SU-DHL-6 (cell line): ENCODE results near the gene SLC10A1.

ENCODE experiments used
- H2AFZ ChIP-seq: fragments of 200-600 bp; sonication (generic); 2 replicates; pipeline ENCODE4 v1.6.1; 2014; ENCODE audit warnings: low read depth, mild to moderate bottlenecking, moderate library complexity, mixed read lengths, antibody characterized with exemption, low read length; ENCODE audit not compliant: severe bottlenecking
- H3F3A ChIP-seq: fragments of 200-600 bp; shearing (Covaris generic); 2 replicates; pipeline ENCODE4 v1.6.0; 2016; ENCODE audit warnings: antibody characterized with exemption, mild to moderate bottlenecking; ENCODE audit not compliant: insufficient read depth
- H3K27ac ChIP-seq: fragments of 200-600 bp; sonication (generic); 2 replicates; pipeline ENCODE4 v1.5.1; 2016; ENCODE audit warnings: low read depth, mild to moderate bottlenecking, low read length, moderate library complexity, mixed read lengths
- H3K27me3 ChIP-seq: fragments of 200-600 bp; sonication (generic), shearing (Covaris generic); 2 replicates; pipeline ENCODE4 v1.6.0; 2014; ENCODE audit warnings: mild to moderate bottlenecking, low read length
- H3K36me3 ChIP-seq: fragments of 200-600 bp; sonication (generic); 2 replicates; pipeline ENCODE4 v1.6.1; 2014; ENCODE audit warnings: mild to moderate bottlenecking, low read length, mixed read lengths
- H3K4me2 ChIP-seq: fragments of 300-600, 200-600 bp; shearing (Covaris generic), sonication (generic); 2 replicates; pipeline ENCODE4 v1.6.0; 2014; ENCODE audit warnings: low read length, low read depth, mild to moderate bottlenecking; ENCODE audit not compliant: poor library complexity, severe bottlenecking
- H3K4me3 ChIP-seq: fragments of 200-600 bp; sonication (generic); 2 replicates; pipeline ENCODE4 v1.5.1; 2014; ENCODE audit warnings: antibody characterized with exemption, low read length, mild to moderate bottlenecking, mixed read lengths; ENCODE audit not compliant: insufficient read depth, poor library complexity, severe bottlenecking
- H3K79me2 ChIP-seq: fragments of 200-600 bp; sonication (generic); 2 replicates; pipeline ENCODE4 v1.6.1; 2014; ENCODE audit warnings: mild to moderate bottlenecking, low read length, moderate library complexity; ENCODE audit not compliant: insufficient read depth
- H3K9ac ChIP-seq: fragments of 200-600 bp; sonication (generic); 2 replicates; pipeline ENCODE4 v1.7.0; 2014; ENCODE audit warnings: mild to moderate bottlenecking, low read length
- H3K9me2 ChIP-seq: fragments of 200-600 bp; sonication (generic); replicated peaks from 2 replicates; pipeline ENCODE4 v1.6.1; 2014; ENCODE audit warnings: low read length; ENCODE audit not compliant: insufficient read depth
- H3K9me3 ChIP-seq: fragments of 200-600 bp; sonication (generic); 2 replicates; pipeline ENCODE4 v1.6.1; 2014; ENCODE audit warnings: low read length, mixed read lengths; ENCODE audit not compliant: insufficient read depth
- H4K20me1 ChIP-seq: fragments of 200-600 bp; sonication (generic); 2 replicates; pipeline ENCODE4 v1.6.1; 2014; ENCODE audit warnings: low read depth, mild to moderate bottlenecking, antibody characterized with exemption, low read length, moderate library complexity, mixed read lengths
- CTCF ChIP-seq: fragments of 200-600 bp; sonication (generic); IDR thresholded peaks from one replicate; pipeline ENCODE4 v1.5.1; 2017; ENCODE audit warnings: antibody characterized with exemption, mild to moderate bottlenecking, low read length, moderate library complexity; ENCODE audit not compliant: insufficient read depth, poor library complexity, severe bottlenecking
- EZH2phosphoT487 ChIP-seq: fragments of 200-600 bp; sonication (generic), shearing (Covaris generic); conservative IDR thresholded peaks from 2 replicates; pipeline ENCODE4 v1.6.1; 2018; ENCODE audit warnings: mild to moderate bottlenecking, antibody characterized with exemption, low read length, moderate library complexity, mixed read lengths

Gene SLC10A1

GRCh38 chr14:69770559-69770958 is 26.5 kb downstream of the SLC10A1 start:
- Histone ChIP-seq H3K9me2 (no peaks in the 10 kb centered on the region), H3K4me2 (no peak overlapping the region), H3K36me3 (peaks cover 67% of the 10 kb centered on the region), H3K27me3 (no peaks in the 10 kb centered on the region), H3K4me3 (no peak overlapping the region), H3K9me3 (no peaks in the 10 kb centered on the region), H4K20me1 (peaks cover 25% of the 10 kb centered on the region), H3K79me2 (peaks cover 42% of the 10 kb centered on the region), H2AFZ (no peak overlapping the region), H3K9ac (no peak overlapping the region), H3K27ac (no peak overlapping the region), H3F3A (peaks cover 12% of the 10 kb centered on the region)
- TF ChIP-seq EZH2phosphoT487 (no peak), CTCF (no peak)

- Histone ChIP-seq H3K9me3 (no peaks in the 10 kb centered on the region), H2AFZ (no peak overlapping the region), H3K27ac (no peak overlapping the region), H3K79me2 (peaks cover 42% of the 10 kb centered on the region), H3K9ac (no peak overlapping the region), H3F3A (peaks cover 13% of the 10 kb centered on the region; the same call in 1 of the 2 replicates), H3K9me2 (no peaks in the 10 kb centered on the region), H3K4me3 (no peak overlapping the region), H4K20me1 (peaks cover 25% of the 10 kb centered on the region), H3K36me3 (peaks cover 59% of the 10 kb centered on the region), H3K27me3 (no peaks in the 10 kb centered on the region), H3K4me2 (no peak overlapping the region)
- TF ChIP-seq CTCF: no peak
- no peak for TF ChIP-seq EZH2phosphoT487
These were observed 27.4 kb downstream of the SLC10A1 start for GRCh38 chr14:69769623-69770022.

GRCh38 chr14:69768873-69769272 is 28.2 kb downstream of the SLC10A1 start:
- H3K27ac ChIP-seq: no peak overlapping the region
- peak overlapping the region; percentile 93 for H3K4me2 ChIP-seq
- H3K9ac ChIP-seq: no peak overlapping the region
- peaks cover 42% of the 10 kb centered on the region for H3K79me2 ChIP-seq
- peaks cover 13% of the 10 kb centered on the region; the same call in 1 of the 2 replicates for H3F3A ChIP-seq
- H3K9me3 ChIP-seq: no peaks in the 10 kb centered on the region
- no peaks in the 10 kb centered on the region for H3K27me3 ChIP-seq
- no peaks in the 10 kb centered on the region for H3K9me2 ChIP-seq
- H2AFZ ChIP-seq: no peak overlapping the region
- H3K36me3 ChIP-seq: peaks cover 56% of the 10 kb centered on the region
- H3K4me3 ChIP-seq: no peak overlapping the region
- H4K20me1 ChIP-seq: peaks cover 25% of the 10 kb centered on the region
- TF ChIP-seq EZH2phosphoT487: no peak
- no peak for TF ChIP-seq CTCF
